Fibroblast of villous mesenchyme (primary cell): ENCODE results near the gene TMOD1. TPM values are rescaled to one million over a fixed set of nuclear protein-coding genes. Genes with fewer than 3 reads are reported as not detected.

Experiments
- total RNA-seq: library from RNA; depleted of rRNA; stranded (reverse); fragments of >200 nt; gene quantifications from 2 replicates; pipeline ENCODE4 v1.2.3, GENCODE V29; 2012

Gene TMOD1
- total RNA-seq, 1 donor: 0.43 TPM

Other genes starting within 250 kb of the TMOD1 start
- gene CCDC180, start 194.0 kb upstream of the TMOD1 start, total RNA-seq: 3.0 and 3.9 TPM in 2 replicates
- 9.0 and 11.7 TPM in 2 replicates for gene TDRD7, start 89.6 kb upstream of the TMOD1 start, total RNA-seq
- 12.6 and 15.1 TPM in 2 replicates for gene TSTD2, start 131.7 kb downstream of the TMOD1 start, total RNA-seq
- gene NCBP1, start 132.2 kb downstream of the TMOD1 start, total RNA-seq: 33.8 and 60.9 TPM in 2 replicates
- gene XPA, start 195.7 kb downstream of the TMOD1 start, total RNA-seq: 7.8 and 9.0 TPM in 2 replicates